GM21737 (cell line): ENCODE results near the gene COPB2.
"Not testable (repeated sequence)": the region's sequence is repeated elsewhere in the genome, so short reads cannot be mapped to it uniquely, and the experiment has no call there.

Experiments used
- ATAC-seq: cut with Tn5 transposase; IDR thresholded peaks from one replicate; pipeline ENCODE4 v1.9.1; 2021; ENCODE audit warnings: mild to moderate bottlenecking, moderate library complexity; ENCODE audit not compliant: unreplicated experiment

Gene COPB2

GRCh38 chr3:139380575-139380974 lies 8.9 kb downstream of the COPB2 start:
- ATAC-seq = no peak

DNA sequence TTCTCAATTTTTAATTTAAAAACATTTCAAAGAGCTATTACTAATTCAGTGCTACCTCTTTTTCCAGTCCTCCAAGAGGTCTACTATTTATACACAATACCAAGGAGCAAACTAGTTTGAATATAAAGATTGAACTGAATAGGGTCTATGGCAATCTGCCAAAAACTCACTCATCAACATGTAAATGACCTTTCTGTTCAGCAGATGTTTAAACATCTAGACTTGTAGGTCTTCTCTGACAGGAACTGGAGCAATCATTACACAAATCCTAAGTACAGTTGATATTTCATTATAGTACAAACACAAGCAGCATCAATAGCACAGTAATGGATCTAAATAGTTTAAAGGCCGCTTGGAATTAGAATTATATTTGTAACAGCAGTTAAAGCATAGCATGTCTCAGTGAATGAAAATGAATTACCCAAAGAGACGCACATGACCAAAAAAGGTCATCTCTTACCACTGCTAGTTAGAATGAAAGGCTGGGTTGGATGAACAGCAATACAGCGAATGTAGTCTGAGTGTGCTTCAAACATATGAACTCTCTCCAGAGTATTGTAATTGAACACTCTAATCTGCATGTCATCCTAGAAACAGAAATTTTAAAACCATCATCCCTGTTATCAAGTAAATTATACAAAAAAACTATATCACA lies 10.7 kb downstream of the COPB2 start:
- ATAC-seq = no peak

- no peak for ATAC-seq
Observed at GRCh38 chr3:139377378-139377777, 12.1 kb downstream of the COPB2 start.

GRCh38 chr3:139374099-139374498 lies 15.3 kb downstream of the COPB2 start:
- no peak for ATAC-seq

GRCh38 chr3:139364549-139364948 lies 24.9 kb downstream of the COPB2 start:
- no peak for ATAC-seq

GRCh38 chr3:139361276-139361675 lies 28.2 kb downstream of the COPB2 start:
- ATAC-seq = no peak

GRCh38 chr3:139358841-139359562 lies 30.4 kb downstream of the COPB2 start:
- ATAC-seq = no peak

DNA sequence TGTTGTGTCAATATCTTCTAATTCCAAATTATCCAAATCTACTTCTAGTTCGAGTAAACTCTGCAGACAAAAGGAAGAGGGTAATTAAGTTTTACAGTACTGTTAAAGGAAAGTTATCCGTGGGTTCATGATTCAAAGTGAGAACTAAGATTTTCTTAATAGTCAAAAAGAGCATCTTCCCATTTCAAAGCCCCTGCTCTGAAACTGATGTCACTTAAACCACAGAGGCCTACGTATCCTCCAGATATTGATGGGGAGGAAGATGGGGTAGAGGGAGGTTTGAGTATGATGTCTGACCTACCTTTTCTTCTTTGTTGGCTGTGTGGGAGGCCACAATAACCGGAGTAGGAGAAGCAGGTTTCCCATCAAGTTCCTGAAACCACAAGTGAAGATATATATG lies 31.5 kb downstream of the COPB2 start:
- ATAC-seq = no peak

- no peak for ATAC-seq
Observed at GRCh38 chr3:139355891-139356290, 33.6 kb downstream of the COPB2 start.

GRCh38 chr3:139355476-139355875 lies 34.0 kb downstream of the COPB2 start:
- no peak for ATAC-seq

DNA sequence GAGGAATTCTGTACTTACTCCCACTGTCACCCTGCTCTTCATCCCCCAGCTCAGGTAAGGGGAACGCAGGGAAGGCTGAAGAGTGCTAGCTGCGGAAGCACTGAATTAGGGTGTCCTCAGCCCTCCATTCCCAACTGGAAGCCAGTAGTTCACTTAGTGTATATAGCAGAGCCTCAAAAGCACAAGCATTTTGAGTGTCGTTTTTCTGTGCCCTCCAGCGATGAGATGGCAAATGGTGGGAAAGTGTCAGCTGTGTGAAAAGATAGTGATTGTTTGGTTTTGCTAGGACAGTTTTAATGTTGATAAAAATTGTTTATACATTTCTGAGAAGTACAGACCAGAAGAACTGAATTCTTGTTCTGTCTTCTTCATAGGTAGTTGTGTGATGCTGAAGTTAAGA lies 34.8 kb downstream of the COPB2 start:
- no peak for ATAC-seq

GRCh38 chr3:139353920-139354556 lies 35.4 kb downstream of the COPB2 start:
- peak; percentile 49 for ATAC-seq

DNA sequence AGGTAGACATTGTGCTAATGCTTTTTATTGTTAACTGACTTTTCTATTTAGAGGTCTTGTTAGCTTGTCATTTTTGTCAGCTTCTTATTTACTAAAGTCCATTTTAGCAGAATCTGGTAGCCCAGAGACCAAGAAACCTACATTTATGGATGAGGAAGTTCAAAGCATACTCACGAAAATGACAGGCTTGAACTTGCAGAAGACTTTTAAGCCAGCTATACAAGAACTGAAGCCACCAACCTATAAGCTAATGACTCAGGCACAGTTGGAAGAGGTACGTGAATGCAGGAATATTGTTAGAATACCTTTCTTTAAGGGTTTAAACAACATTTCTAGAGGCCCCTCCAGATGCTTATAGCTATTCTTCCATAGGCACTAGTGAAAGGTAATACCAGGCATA lies 42.7 kb downstream of the COPB2 start:
- no peak for ATAC-seq

GRCh38 chr3:139343895-139344856 lies 45.3 kb downstream of the COPB2 start, which contains the start of gene MRPS22:
TSS of gene MRPS22 (plus strand) at chr3:139344020. CDS start at chr3:139344027, 7 bp downstream.
- peak; percentile 98 for ATAC-seq

GRCh38 chr3:139342054-139342453 lies 47.4 kb downstream of the COPB2 start:
- ATAC-seq = no peak

GRCh38 chr3:139340784-139341183 lies 48.7 kb downstream of the COPB2 start:
- ATAC-seq = no peak

GRCh38 chr3:139339219-139339906 lies 50.1 kb downstream of the COPB2 start:
- no peak for ATAC-seq

- no peak for ATAC-seq
Observed at GRCh38 chr3:139338405-139338804, 51.0 kb downstream of the COPB2 start.

- ATAC-seq = not testable (repeated sequence)
Observed at GRCh38 chr3:139334675-139335074, 54.8 kb downstream of the COPB2 start.

- no peak for ATAC-seq
Observed at GRCh38 chr3:139332092-139332491, 57.4 kb downstream of the COPB2 start.
